Measurements from ENCODE around the gene OR2M2.

DNA sequence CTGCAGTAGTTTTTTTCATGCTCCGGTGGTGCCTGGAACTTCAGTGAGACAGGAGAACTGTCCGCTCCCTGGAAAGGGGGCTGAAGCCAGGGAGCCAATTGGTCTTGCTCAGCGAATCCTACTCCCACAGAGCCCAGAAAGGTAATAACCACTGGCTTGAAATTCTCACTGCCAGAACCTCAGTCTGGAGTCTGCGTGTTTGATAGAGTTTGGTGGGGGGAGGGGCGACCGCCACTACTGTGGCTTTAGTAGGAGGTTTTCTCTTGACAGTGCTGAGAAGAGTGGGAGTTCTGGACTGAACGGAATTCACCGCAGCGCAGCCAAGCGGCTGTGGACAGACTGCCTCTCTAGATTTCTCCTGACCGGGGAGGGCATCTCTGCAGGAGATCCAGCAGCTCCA is 14.4 kb downstream of the OR2M2 start:
- TF ChIP-seq, protein P1, sequence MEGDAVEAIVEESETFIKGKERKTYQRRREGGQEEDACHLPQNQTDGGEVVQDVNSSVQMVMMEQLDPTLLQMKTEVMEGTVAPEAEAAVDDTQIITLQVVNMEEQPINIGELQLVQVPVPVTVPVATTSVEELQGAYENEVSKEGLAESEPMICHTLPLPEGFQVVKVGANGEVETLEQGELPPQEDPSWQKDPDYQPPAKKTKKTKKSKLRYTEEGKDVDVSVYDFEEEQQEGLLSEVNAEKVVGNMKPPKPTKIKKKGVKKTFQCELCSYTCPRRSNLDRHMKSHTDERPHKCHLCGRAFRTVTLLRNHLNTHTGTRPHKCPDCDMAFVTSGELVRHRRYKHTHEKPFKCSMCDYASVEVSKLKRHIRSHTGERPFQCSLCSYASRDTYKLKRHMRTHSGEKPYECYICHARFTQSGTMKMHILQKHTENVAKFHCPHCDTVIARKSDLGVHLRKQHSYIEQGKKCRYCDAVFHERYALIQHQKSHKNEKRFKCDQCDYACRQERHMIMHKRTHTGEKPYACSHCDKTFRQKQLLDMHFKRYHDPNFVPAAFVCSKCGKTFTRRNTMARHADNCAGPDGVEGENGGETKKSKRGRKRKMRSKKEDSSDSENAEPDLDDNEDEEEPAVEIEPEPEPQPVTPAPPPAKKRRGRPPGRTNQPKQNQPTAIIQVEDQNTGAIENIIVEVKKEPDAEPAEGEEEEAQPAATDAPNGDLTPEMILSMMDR (IDR thresholded peaks at IDR 0.05; ENCODE audit: insufficient read depth, low read depth, low read length), result no peak
- TF ChIP-seq EZH2 (IDR thresholded peaks at IDR 0.05; ENCODE audit: insufficient read depth, low read length), result no peak
